ENCODE data around the gene HECTD4. TPM values are rescaled to one million over a fixed set of nuclear protein-coding genes. Genes with fewer than 3 reads are reported as not detected.
"Not testable (repeated sequence)": the region's sequence is repeated elsewhere in the genome, so short reads cannot be mapped to it uniquely, and the experiment has no call there.

Gene HECTD4
- total RNA-seq, 1 experiment from 2014 or later, result 24.6 TPM

GRCh38 chr12:112258926-112259325 lies 123.3 kb downstream of the HECTD4 start:
- Histone ChIP-seq H3K4me1 (ENCODE audit: insufficient read depth, low read length) (no peaks in the 10 kb centered on the region), H3K79me2 (ENCODE audit: low read length) (no peaks in the 10 kb centered on the region), H3F3A (ENCODE audit: low read length, unreplicated experiment) (no peaks in the 10 kb centered on the region), H3K36me3 (ENCODE audit: low read depth, low read length) (peaks cover 7% of the 10 kb centered on the region; the same call in 1 of the 2 replicates), H3K27ac (ENCODE audit: low read length) (no peak overlapping the region), H3K9me3 (ENCODE audit: low read length) (no peaks in the 10 kb centered on the region), H3K9ac (ENCODE audit: low read length) (no peak overlapping the region), H3K4me2 (ENCODE audit: low read length) (no peak overlapping the region), H3K9me2 (replicated peaks; ENCODE audit: low read length) (no peaks in the 10 kb centered on the region), H4K20me1 (ENCODE audit: low read length) (no peaks in the 10 kb centered on the region), H3K27me3 (ENCODE audit: low read length) (no peaks in the 10 kb centered on the region), H2AFZ (ENCODE audit: low read length) (no peak overlapping the region), H3K4me3 (ENCODE audit: low read length) (no peak overlapping the region)
- ATAC-seq, result no peak
- TF ChIP-seq EZH2 (IDR thresholded peaks at IDR 0.05; ENCODE audit: low read length, unreplicated experiment), result no peak
- CTCF ChIA-PET, result no interaction called here
- intact Hi-C loops (cut with micrococcal nuclease), result no loop called here
- no TSS peak for BruUV-seq (replicated peaks)
- POLR2A ChIA-PET (ENCODE audit: unreplicated experiment), result no interaction called here
- DNase-seq, result no peak

- no peak overlapping the region for H3K9ac ChIP-seq (ENCODE audit: low read length)
- ChIA-PET POLR2A (ENCODE audit: unreplicated experiment) (no interaction called here), CTCF (interaction anchor here (0.6 kb wide), 1 partner anchor 13 kb away, joined by 5 read pairs; no protein-coding TSS in a partner anchor)
- ATAC-seq, result no peak
- H3K36me3 ChIP-seq (ENCODE audit: low read depth, low read length), result peaks cover 10% of the 10 kb centered on the region; the same call in 1 of the 2 replicates
- H3K27ac ChIP-seq (ENCODE audit: low read length), result no peak overlapping the region
- H3K27me3 ChIP-seq (ENCODE audit: low read length), result no peaks in the 10 kb centered on the region
- TF ChIP-seq EZH2 (IDR thresholded peaks at IDR 0.05; ENCODE audit: low read length, unreplicated experiment) (no peak), CTCF (conservative IDR thresholded peaks at IDR 0.05; ENCODE audit: low read depth, low read length) (no peak), EZH2phosphoT487 (IDR thresholded peaks at IDR 0.05; ENCODE audit: borderline replicate concordance, low read length) (no peak)
- H3K4me3 ChIP-seq (ENCODE audit: low read length), result no peak overlapping the region
- H3K4me2 ChIP-seq (ENCODE audit: low read length), result no peak overlapping the region
- no peaks in the 10 kb centered on the region for H3K9me3 ChIP-seq (ENCODE audit: low read length)
- no peak overlapping the region for H2AFZ ChIP-seq (ENCODE audit: low read length)
- no TSS peak for BruUV-seq (replicated peaks)
- no peaks in the 10 kb centered on the region for H4K20me1 ChIP-seq (ENCODE audit: low read length)
- H3K4me1 ChIP-seq (ENCODE audit: insufficient read depth, low read length), result no peaks in the 10 kb centered on the region; the same call in 1 of the 2 replicates
- no peaks in the 10 kb centered on the region for H3K79me2 ChIP-seq (ENCODE audit: low read length)
- H3F3A ChIP-seq (ENCODE audit: low read length, unreplicated experiment), result no peaks in the 10 kb centered on the region
- H3K9me2 ChIP-seq (replicated peaks; ENCODE audit: low read length), result no peaks in the 10 kb centered on the region
- intact Hi-C loops (cut with micrococcal nuclease), result no loop called here
- no peak for DNase-seq
Observed at GRCh38 chr12:112256780-112257179, 125.5 kb downstream of the HECTD4 start.

GRCh38 chr12:112252184-112252583 lies 130.0 kb downstream of the HECTD4 start:
- no peaks in the 10 kb centered on the region for H3K79me2 ChIP-seq (ENCODE audit: low read length)
- ChIA-PET POLR2A (ENCODE audit: unreplicated experiment) (no interaction called here), CTCF (no interaction called here)
- H4K20me1 ChIP-seq (ENCODE audit: low read length), result no peaks in the 10 kb centered on the region
- no peak overlapping the region for H3K27ac ChIP-seq (ENCODE audit: low read length)
- H3K9ac ChIP-seq (ENCODE audit: low read length), result no peak overlapping the region
- BruUV-seq (replicated peaks), result no TSS peak
- no peaks in the 10 kb centered on the region for H3K27me3 ChIP-seq (ENCODE audit: low read length)
- no peak overlapping the region for H2AFZ ChIP-seq (ENCODE audit: low read length)
- no peaks in the 10 kb centered on the region for H3K9me2 ChIP-seq (replicated peaks; ENCODE audit: low read length)
- H3K4me2 ChIP-seq (ENCODE audit: low read length), result no peak overlapping the region
- no peak overlapping the region for H3K4me3 ChIP-seq (ENCODE audit: low read length)
- H3K4me1 ChIP-seq (ENCODE audit: insufficient read depth, low read length), result no peaks in the 10 kb centered on the region; the same call in 1 of the 2 replicates
- no peaks in the 10 kb centered on the region for H3F3A ChIP-seq (ENCODE audit: low read length, unreplicated experiment)
- ATAC-seq (peak; percentile 100), DNase-seq (peak; percentile 58)
- H3K36me3 ChIP-seq (ENCODE audit: low read depth, low read length), result peaks cover 11% of the 10 kb centered on the region; the same call in 1 of the 2 replicates
- no peak for TF ChIP-seq EZH2phosphoT487 (IDR thresholded peaks at IDR 0.05; ENCODE audit: borderline replicate concordance, low read length)
- no peak for TF ChIP-seq CTCF (conservative IDR thresholded peaks at IDR 0.05; ENCODE audit: low read depth, low read length)
- TF ChIP-seq EZH2 (IDR thresholded peaks at IDR 0.05; ENCODE audit: low read length, unreplicated experiment), result no peak
- intact Hi-C loops (cut with micrococcal nuclease), result loop anchor here (1.0 kb wide), 2 partner anchors 89 to 135 kb away; no protein-coding TSS in a partner anchor
- H3K9me3 ChIP-seq (ENCODE audit: low read length), result no peaks in the 10 kb centered on the region

GRCh38 chr12:112244902-112245301 lies 137.3 kb downstream of the HECTD4 start:
- peaks cover 10% of the 10 kb centered on the region; the same call in 1 of the 2 replicates for H3K36me3 ChIP-seq (ENCODE audit: low read depth, low read length)
- intact Hi-C loops (cut with micrococcal nuclease); H3F3A ChIP-seq (ENCODE audit: low read length, unreplicated experiment); H4K20me1 ChIP-seq (ENCODE audit: low read length); H3K4me2 ChIP-seq (ENCODE audit: low read length); H3K27me3 ChIP-seq (ENCODE audit: low read length); ATAC-seq; H3K4me3 ChIP-seq (ENCODE audit: low read length); H3K9ac ChIP-seq (ENCODE audit: low read length); H3K27ac ChIP-seq (ENCODE audit: low read length); H3K9me2 ChIP-seq (replicated peaks; ENCODE audit: low read length); CTCF ChIA-PET; H3K79me2 ChIP-seq (ENCODE audit: low read length); DNase-seq; BruUV-seq (replicated peaks); H3K9me3 ChIP-seq (ENCODE audit: low read length); H3K4me1 ChIP-seq (ENCODE audit: insufficient read depth, low read length); H2AFZ ChIP-seq (ENCODE audit: low read length): not testable (repeated sequence)
- POLR2A ChIA-PET (ENCODE audit: unreplicated experiment), result interaction anchor here (0.7 kb wide), 1 partner anchor 108 kb away, joined by 4 read pairs; no protein-coding TSS in a partner anchor

Data from PC-3 (cell line).